Endodermal cell (in vitro differentiated cells): ENCODE results near the gene MMP21. TPM values are rescaled to one million over a fixed set of nuclear protein-coding genes. Genes with fewer than 3 reads are reported as not detected.

Experiments used
- DNase-seq: peaks from one replicate; pipeline ENCODE4 v3.0.0-alpha.2; 2017
- H3K27ac ChIP-seq: 2 replicates; pipeline ENCODE4 v1.5.1; 2013; ENCODE audit warnings: mild to moderate bottlenecking, low read depth, low read length, moderate library complexity
- H3K27me3 ChIP-seq: 2 replicates; pipeline ENCODE4 v1.6.1; 2013; ENCODE audit warnings: mild to moderate bottlenecking, low read length, moderate library complexity; ENCODE audit not compliant: insufficient read depth, control insufficient read depth, poor library complexity, severe bottlenecking
- H3K36me3 ChIP-seq: 2 replicates; pipeline ENCODE4 v1.7.0; 2013; ENCODE audit warnings: mild to moderate bottlenecking, low read length, moderate library complexity; ENCODE audit not compliant: control insufficient read depth, insufficient read depth
- H3K4me1 ChIP-seq: one replicate; pipeline ENCODE4 v1.7.0; 2013; ENCODE audit warnings: low read length; ENCODE audit not compliant: control insufficient read depth, insufficient read depth
- H3K4me3 ChIP-seq: 2 replicates; pipeline ENCODE4 v1.5.1; 2013; ENCODE audit warnings: mild to moderate bottlenecking, low read length, moderate library complexity
- H3K9ac ChIP-seq: 2 replicates; pipeline ENCODE4 v1.6.1; 2013; ENCODE audit warnings: mild to moderate bottlenecking, low read length, moderate library complexity; ENCODE audit not compliant: poor library complexity, severe bottlenecking; ENCODE audit errors: extremely low read depth
- H3K9me3 ChIP-seq: 2 replicates; pipeline ENCODE4 v1.6.1; 2013; ENCODE audit warnings: mild to moderate bottlenecking, low read length, moderate library complexity; ENCODE audit not compliant: control insufficient read depth
- H3K27ac Mint-ChIP-seq: 2 replicates; pipeline ENCODE4 v1.8.0; 2020; ENCODE audit warnings: mixed read lengths
- H3K27me3 Mint-ChIP-seq: 2 replicates; pipeline ENCODE4 v1.8.0; 2021; ENCODE audit warnings: mild to moderate bottlenecking, mixed read lengths; ENCODE audit not compliant: insufficient read depth
- H3K36me3 Mint-ChIP-seq: 2 replicates; pipeline ENCODE4 v1.8.0; 2020; ENCODE audit warnings: low read depth, mixed read lengths
- H3K4me1 Mint-ChIP-seq: 2 replicates; pipeline ENCODE4 v1.8.0; 2020; ENCODE audit warnings: mixed read lengths
- H3K4me3 Mint-ChIP-seq: 2 replicates; pipeline ENCODE4 v1.8.0; 2020; ENCODE audit warnings: mild to moderate bottlenecking, moderate library complexity, mixed read lengths
- H3K9me3 Mint-ChIP-seq: 2 replicates; pipeline ENCODE4 v1.8.0; 2020; ENCODE audit warnings: mild to moderate bottlenecking, mixed read lengths
- WGBS, 2 experiments: methylation state at CpG; one replicate each; pipeline versions ENCODE4 v1.1.5 to v1.1.7; 2013; ENCODE audit warnings: missing lambda C conversion rate in 2 of 2, mixed read lengths in 1 of 2; ENCODE audit not compliant: insufficient coverage in 1 of 2, insufficient read length in 1 of 2; 5-methylcytosine and 5-hydroxymethylcytosine counted together
- total RNA-seq, 2 donors: library from RNA; stranded (reverse); fragmentation: NEBNext Ultra II Directional in 1 of 2; extraction: Animal tissue kit (Norgen Biotek cat#: 25700) in 1 of 2; gene quantifications; 2 replicates in 1 of 2; 3 replicates in 1 of 2; pipeline ENCODE4 v1.2.1, GENCODE V29; 2021
- TF ChIP-seq, protein P1 (sequence below): fragments of 200-600 bp; sonication (generic); conservative IDR thresholded peaks from 2 replicates; pipeline ENCODE4 v1.5.0; 2021; ENCODE audit warnings: antibody characterized with exemption, mild to moderate bottlenecking

Gene MMP21
- total RNA-seq, 2 donors from 2014 or later, result not detected

DNA sequence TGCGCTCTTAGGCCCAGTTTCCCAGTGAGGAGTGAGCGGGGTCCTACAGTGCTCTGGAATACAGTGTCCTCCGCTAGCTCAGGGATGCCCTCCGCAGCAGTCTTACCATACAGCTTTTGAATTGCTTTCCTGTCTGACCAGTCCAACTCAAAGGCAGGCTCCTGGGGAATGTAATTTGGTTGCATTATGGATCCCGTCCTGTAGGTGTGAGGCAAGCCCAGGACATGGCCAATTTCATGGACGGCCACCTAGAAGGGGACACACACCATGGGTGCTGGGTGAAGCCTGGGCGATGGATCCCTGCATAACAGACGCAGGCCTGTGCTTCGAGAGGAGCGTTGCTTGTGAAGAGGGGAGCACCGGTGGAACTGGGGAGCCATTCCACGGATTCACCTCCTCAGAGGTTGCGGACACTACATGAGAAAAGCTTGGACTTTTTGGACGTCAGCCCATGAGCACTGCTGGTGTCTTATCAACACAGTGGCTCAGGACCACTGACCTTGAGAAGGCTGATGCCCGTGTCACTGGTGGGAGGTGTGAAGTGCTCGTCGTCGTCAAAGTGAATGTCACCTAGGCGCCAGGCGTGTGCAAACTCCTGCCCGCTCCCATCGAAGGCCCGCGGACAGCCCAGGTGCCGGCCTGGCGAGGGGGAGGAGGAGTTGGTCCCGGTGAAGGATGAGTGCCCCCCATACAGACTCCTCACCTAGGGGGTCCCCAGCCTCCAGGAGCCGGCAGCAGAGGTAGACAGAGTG is 3.3 kb downstream of the MMP21 start:
- no peak overlapping the region for H3K4me3 Mint-ChIP-seq
- no peaks in the 10 kb centered on the region for H3K9me3 Mint-ChIP-seq

DNA sequence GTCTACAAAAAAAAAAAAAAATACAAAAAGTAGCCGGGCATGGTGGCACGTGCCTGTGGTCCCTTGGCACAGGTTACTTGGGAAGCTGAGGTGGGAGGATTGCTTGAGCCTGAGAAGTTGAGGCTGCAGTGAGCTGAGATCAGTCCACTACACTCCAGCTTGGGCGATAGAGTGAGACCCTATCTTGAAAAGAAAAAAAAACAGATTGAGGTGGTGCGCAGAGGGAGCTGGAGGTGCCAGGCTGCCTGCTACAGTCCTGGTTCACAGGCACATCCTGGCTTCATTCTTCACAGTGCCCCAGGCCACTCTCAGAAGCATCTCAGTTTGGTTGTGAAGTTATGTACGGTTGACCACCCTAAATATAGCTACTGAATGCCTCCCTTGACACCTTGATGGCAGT is 4.8 kb downstream of the MMP21 start:
- H3K27ac Mint-ChIP-seq, result no peak overlapping the region

More for the DNA sequence above, 3.3 kb downstream of the MMP21 start:
- DNase-seq, result no peak
- H3K4me3 ChIP-seq, result no peak overlapping the region
- H3K36me3 ChIP-seq, result no peaks in the 10 kb centered on the region
- H3K9ac ChIP-seq, result no peak overlapping the region
- no peaks in the 10 kb centered on the region for H3K9me3 ChIP-seq
- no peak overlapping the region for H3K27ac ChIP-seq
- no peaks in the 10 kb centered on the region for H3K27me3 ChIP-seq
- no peaks in the 10 kb centered on the region for H3K27me3 Mint-ChIP-seq
- TF ChIP-seq, protein P1, sequence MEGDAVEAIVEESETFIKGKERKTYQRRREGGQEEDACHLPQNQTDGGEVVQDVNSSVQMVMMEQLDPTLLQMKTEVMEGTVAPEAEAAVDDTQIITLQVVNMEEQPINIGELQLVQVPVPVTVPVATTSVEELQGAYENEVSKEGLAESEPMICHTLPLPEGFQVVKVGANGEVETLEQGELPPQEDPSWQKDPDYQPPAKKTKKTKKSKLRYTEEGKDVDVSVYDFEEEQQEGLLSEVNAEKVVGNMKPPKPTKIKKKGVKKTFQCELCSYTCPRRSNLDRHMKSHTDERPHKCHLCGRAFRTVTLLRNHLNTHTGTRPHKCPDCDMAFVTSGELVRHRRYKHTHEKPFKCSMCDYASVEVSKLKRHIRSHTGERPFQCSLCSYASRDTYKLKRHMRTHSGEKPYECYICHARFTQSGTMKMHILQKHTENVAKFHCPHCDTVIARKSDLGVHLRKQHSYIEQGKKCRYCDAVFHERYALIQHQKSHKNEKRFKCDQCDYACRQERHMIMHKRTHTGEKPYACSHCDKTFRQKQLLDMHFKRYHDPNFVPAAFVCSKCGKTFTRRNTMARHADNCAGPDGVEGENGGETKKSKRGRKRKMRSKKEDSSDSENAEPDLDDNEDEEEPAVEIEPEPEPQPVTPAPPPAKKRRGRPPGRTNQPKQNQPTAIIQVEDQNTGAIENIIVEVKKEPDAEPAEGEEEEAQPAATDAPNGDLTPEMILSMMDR, result no peak
- H3K36me3 Mint-ChIP-seq, result peaks cover under 1% of the 10 kb centered on the region
- 96 to 97% methylated on average over 20 to 28 of the region's 28 CpGs for WGBS, 2 experiments
- H3K4me1 ChIP-seq, result no peaks in the 10 kb centered on the region
- H3K4me1 Mint-ChIP-seq, result no peaks in the 10 kb centered on the region
- H3K27ac Mint-ChIP-seq, result no peak overlapping the region

GRCh38 chr10:125769175-125769574 is 6.4 kb downstream of the MMP21 start:
- Histone ChIP-seq H3K9me3 (no peaks in the 10 kb centered on the region), H3K27ac (no peak overlapping the region), H3K36me3 (peaks cover 25% of the 10 kb centered on the region), H3K9ac (no peak overlapping the region), H3K4me3 (no peak overlapping the region), H3K27me3 (no peaks in the 10 kb centered on the region), H3K4me1 (no peaks in the 10 kb centered on the region)
- DNase-seq, result no peak
- Mint-ChIP-seq H3K27ac (no peak overlapping the region), H3K4me3 (no peak overlapping the region), H3K4me1 (no peaks in the 10 kb centered on the region), H3K9me3 (no peaks in the 10 kb centered on the region), H3K36me3 (peaks cover 16% of the 10 kb centered on the region), H3K27me3 (no peaks in the 10 kb centered on the region)
- TF ChIP-seq, protein P1, result no peak
- WGBS, 2 experiments, result 92 to 94% methylated on average over 11 to 12 of the region's 12 CpGs

More for the DNA sequence above, 4.8 kb downstream of the MMP21 start:
- Histone ChIP-seq H3K36me3 (peaks cover 8% of the 10 kb centered on the region), H3K9ac (no peak overlapping the region), H3K4me1 (no peaks in the 10 kb centered on the region), H3K27me3 (no peaks in the 10 kb centered on the region), H3K27ac (no peak overlapping the region), H3K9me3 (no peaks in the 10 kb centered on the region), H3K4me3 (no peak overlapping the region)
- H3K27me3 Mint-ChIP-seq, result no peaks in the 10 kb centered on the region
- DNase-seq, result no peak
- 90 to 97% methylated on average over 4 to 5 of the region's 5 CpGs for WGBS, 2 experiments
- H3K4me3 Mint-ChIP-seq, result no peak overlapping the region
- H3K36me3 Mint-ChIP-seq, result peaks cover 6% of the 10 kb centered on the region
- TF ChIP-seq, protein P1, result no peak
- no peaks in the 10 kb centered on the region for H3K4me1 Mint-ChIP-seq
- H3K9me3 Mint-ChIP-seq, result no peaks in the 10 kb centered on the region
